Lower leg skin (tissue), 3 donors: ENCODE data around the gene GSE1.

ENCODE experiments used
- CTCF ChIP-seq, 3 donors: fragments of 450-650 bp; IDR thresholded peaks; one replicate each; pipeline ENCODE4 v1.5.1; 2016; ENCODE audit warnings: antibody characterized with exemption in 3 of 3, mild to moderate bottlenecking in 3 of 3, moderate library complexity in 2 of 3
- POLR2A ChIP-seq, 2 donors: fragments of 450-650 bp; IDR thresholded peaks; one replicate each; pipeline ENCODE4 v1.6.1; 2016 to 2017; ENCODE audit warnings: antibody characterized with exemption in 2 of 2, mild to moderate bottlenecking in 1 of 2, moderate library complexity in 1 of 2

GRCh38 chr16:85661740-85662481 lies 48.8 kb downstream of the GSE1 start:
- TF ChIP-seq CTCF (IDR thresholded peaks at IDR 0.05), result no peak
- no peak for TF ChIP-seq POLR2A (IDR thresholded peaks at IDR 0.05)
